ENCODE measurements around the gene GTPBP2. TPM values are rescaled to one million over a fixed set of nuclear protein-coding genes. Genes with fewer than 3 reads are reported as not detected.
A peak's percentile ranks its signal among the peaks of the same experiment; 100 is the strongest.
"Not testable (repeated sequence)": the region's sequence is repeated elsewhere in the genome, so short reads cannot be mapped to it uniquely, and the experiment has no call there.

The GTPBP2 gene
- total RNA-seq, 1 experiment from 2014 or later: 83.1 TPM

DNA sequence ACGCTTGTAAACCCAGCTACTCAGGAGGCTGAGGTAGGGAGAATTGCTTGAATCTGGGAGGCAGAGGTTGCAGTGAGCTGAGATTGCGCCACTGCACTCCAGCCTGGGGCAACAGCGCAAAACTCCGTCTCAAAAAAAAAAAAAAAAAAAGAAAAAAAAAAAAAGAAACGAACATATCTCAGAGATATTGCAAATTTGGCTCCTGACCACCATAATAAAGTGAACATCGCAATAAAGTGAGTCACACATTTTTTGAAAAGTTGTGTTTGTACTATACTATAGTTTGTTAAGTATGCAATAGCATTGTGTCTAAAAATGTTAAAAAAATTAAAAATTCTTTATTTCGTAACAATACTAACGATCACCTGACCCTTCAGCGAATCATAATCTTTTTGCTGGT lies 29.1 kb upstream of the GTPBP2 start:
- no peak for DNase-seq (ENCODE audit: low spot score)

- no peak for DNase-seq (ENCODE audit: low spot score)
Measured at GRCh38 chr6:43657221-43657802, 28.2 kb upstream of the GTPBP2 start.

DNA sequence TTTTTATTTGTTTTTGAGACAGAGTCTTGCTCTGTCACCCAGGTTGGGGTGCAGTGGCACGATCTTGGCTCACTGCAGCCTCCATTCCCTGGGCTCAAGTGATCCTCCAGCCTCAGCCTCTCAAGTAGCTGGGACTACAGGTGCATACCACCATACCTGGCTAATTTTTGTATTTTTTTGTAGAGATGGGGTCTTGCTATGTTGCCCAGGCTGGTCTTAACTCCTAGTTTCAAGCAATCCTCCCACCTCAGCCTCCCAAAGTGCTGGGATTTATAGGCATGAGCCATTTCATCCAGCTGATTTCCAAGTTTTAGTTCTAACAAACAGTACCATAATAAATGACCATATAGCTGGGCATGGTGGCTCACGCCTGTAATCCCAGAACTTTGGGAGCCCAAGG lies 23.8 kb upstream of the GTPBP2 start:
- not testable (repeated sequence) for DNase-seq (ENCODE audit: low spot score)

GRCh38 chr6:43648248-43648647 lies 19.2 kb upstream of the GTPBP2 start:
- no peak for DNase-seq (ENCODE audit: low spot score)

- no peak for DNase-seq (ENCODE audit: low spot score)
Measured at GRCh38 chr6:43647613-43648012, 18.5 kb upstream of the GTPBP2 start.

DNA sequence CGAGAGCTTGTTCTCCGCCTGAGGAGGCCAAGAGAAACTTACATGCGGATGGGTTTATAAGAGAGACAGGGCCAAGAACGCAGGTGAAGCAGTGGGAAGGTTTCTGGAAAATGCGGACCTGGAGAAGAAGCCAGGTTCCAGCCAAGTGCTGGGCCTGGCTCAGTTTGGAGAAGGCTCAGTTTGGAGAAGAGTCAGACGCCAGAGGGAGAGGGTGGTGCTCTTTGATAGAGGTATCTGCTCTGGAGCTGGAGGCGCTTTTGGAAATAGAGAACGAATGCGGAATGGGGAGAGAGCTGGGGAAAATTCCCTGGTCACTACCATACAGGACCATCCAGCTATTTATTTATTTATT lies 16.5 kb upstream of the GTPBP2 start:
- no peak for DNase-seq (ENCODE audit: low spot score)

- no peak for DNase-seq (ENCODE audit: low spot score)
Measured at GRCh38 chr6:43644940-43645612, 16.0 kb upstream of the GTPBP2 start, which contains the start of gene RSPH9. TSS of gene RSPH9 (plus strand) at chr6:43645036. CDS start at chr6:43645099, 63 bp downstream.

DNA sequence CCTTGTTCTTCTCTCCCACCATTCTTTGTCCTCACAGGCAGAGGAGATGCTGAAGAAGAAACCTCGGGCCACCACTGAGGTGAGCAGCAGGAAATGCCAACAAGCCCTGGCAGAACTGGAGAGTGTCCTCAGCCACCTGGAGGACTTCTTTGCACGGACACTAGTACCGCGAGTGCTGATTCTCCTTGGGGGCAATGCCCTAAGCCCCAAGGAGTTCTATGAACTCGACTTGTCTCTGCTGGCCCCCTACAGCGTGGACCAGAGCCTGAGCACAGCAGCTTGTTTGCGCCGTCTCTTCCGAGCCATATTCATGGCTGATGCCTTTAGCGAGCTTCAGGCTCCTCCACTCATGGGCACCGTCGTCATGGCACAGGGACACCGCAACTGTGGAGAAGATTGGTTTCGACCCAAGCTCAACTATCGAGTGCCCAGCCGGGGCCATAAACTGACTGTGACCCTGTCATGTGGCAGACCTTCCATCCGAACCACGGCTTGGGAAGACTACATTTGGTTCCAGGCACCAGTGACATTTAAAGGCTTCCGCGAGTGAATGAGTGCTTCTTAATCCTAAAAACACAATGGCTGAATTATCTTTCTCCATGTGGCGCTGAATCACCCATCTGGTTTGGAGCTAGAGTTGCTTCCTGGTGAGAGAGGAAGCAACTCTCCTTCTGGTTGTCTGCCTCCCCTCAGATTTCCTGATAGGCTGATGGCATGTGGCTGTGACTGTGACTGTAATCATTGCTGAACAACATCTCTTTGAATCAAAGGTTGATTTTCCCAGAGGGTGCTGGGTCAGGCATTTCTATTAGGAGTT lies 11.1 kb upstream of the GTPBP2 start:
- DNase-seq (ENCODE audit: low spot score): no peak

DNA sequence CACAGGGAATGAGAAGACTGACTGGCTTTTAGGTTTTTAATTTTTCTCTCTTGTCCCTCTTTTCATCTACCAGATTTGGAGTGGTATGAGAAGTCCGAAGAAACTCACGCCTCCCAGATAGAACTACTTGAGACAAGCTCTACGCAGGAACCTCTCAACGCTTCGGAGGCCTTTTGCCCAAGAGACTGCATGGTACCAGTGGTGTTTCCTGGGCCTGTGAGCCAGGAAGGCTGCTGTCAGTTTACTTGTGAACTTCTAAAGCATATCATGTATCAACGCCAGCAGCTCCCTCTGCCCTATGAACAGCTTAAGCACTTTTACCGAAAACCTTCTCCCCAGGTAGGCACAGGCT lies 7.2 kb upstream of the GTPBP2 start:
- DNase-seq (ENCODE audit: low spot score): no peak

DNA sequence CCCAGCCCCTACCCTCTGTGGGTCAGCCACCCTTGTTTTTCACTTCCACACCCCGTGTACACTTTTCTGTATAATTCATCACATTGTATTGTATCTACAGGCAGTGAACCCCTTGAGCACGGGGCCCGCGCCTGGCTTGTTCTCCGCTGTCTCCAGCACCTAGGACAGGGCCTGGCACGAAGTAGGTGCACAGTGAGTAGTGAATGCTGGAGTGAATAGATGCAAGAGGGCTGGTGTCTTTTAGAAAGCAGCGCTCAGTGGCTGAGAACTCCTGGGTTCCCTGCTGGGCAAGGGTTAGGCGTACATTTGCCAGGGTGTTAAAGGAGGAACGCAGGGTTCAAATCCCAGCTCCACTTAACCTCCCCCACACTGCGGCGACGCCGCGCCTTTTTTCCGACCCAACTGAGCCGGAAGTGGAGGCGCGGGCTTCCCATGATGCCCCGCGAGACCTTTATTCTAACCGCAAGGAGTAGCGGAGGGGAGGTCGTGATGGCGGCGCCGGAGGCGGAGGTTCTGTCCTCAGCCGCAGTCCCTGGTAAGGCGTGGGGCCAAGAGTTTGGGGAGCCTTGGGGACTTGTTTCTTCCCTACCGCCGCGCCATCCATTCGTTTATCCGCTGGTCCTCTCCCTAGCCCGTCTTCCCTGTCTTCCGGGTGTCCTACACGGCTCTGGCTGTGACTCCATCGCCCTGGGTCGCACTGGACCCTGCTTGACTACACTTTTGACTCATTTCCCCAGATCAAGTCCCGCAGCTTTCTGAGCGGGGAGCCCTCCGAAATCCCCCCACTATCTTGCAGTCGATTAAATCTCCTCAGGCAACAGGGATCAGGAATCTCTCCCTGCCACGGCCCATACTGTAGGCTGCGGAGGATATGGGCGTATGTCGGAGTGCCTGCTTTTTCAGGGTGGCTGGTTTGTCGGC lies 6.6 kb upstream of the GTPBP2 start, which contains the start of gene MAD2L1BP:
Gene MAD2L1BP, plus strand, starts transcription at position 454 of the 921 bp plus-strand sequence. Its CDS starts 36 bp downstream, at position 490.
- DNase-seq (ENCODE audit: low spot score): peak; percentile 81

- no peak for DNase-seq (ENCODE audit: low spot score)
Measured at GRCh38 chr6:43634702-43635303, 5.7 kb upstream of the GTPBP2 start.

DNA sequence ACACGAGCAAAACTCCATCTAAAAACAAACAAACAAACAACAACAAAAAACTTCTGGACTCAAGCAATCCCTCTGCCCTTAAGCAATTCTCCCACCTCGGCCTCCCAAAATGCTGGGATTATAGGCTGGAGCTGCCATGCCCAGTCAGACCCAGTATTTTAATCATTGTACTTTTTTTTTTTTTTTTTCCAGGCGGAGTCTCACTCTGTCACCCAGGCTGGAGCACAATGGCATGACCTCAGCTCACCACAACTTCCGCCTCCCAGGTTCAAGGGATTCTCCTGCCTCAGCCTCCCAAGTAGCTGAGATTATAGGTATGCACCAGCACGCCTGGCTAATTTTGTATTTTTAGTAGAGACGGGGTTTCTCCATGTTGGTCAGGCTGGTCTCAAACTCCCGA lies 3.9 kb upstream of the GTPBP2 start:
- not testable (repeated sequence) for DNase-seq (ENCODE audit: low spot score)

DNA sequence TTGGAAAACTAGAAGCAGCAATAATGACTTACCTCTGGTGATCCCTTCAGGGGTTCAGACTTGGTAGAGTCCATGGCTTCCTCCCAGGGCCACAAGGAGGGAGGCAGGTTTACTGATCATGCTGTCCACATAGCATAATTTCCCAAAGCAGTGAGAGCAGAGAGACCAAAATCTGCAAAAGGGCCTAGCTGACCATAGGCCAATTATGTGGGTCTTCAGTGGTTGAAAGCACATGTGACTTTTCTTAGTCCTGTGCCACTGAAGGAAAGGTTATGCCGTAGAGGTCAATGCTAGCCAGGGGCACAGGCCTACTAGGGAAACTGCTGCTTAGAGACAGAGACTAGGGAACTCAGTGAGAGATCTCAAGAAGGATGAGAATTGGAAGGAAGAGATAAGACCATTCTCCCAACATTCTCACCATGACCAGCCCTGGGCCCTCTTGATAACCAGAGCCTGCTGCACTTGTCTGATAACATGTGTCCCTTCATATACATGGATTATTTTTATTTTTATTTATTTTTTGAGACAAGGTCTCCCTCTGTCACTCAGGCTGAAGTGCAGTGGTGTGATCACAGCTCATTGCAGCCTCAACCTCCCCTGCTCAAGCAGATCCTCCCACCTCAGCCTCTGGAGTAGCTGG lies 2.0 kb upstream of the GTPBP2 start:
- no peak for DNase-seq (ENCODE audit: low spot score)

DNA sequence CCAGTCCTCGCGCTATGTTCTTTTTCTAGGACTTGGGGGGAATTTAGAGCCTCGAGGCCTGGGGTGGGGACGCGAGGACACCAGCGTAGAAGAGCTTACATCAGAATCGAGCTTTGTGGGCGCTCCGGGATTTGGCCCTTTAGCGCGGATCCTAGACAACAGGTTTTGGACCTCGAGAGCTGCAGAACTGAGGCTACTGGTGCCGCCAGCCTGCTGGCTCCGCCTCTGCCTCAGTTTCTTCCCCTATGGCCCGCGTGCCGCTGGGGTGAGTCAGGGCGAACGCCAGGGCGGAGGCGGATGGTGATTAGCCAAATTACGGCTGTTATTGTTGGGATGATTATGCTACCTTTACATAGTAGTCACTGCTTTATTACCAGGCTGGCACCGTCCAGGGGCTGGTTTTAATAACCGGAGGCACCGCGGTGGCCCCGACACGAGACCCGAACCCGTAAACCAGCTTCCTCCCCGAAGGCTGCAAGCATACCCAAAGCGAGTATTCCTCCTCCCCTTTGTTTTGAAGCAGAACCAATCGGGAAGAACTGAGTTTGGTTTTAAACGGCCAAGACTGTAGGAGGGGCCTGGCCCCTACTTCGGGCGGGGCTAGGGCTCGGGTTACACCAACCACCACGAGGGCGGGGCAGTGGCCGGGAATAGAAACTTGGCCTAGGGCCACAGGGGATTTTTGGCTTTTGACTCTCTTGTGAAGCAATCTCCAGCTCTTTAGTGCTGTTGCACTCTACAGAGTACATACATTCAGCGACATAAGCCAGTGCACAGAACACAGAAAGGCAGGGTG lies 639 bp upstream of the GTPBP2 start:
- DNase-seq (ENCODE audit: low spot score): peak; percentile 98

DNA sequence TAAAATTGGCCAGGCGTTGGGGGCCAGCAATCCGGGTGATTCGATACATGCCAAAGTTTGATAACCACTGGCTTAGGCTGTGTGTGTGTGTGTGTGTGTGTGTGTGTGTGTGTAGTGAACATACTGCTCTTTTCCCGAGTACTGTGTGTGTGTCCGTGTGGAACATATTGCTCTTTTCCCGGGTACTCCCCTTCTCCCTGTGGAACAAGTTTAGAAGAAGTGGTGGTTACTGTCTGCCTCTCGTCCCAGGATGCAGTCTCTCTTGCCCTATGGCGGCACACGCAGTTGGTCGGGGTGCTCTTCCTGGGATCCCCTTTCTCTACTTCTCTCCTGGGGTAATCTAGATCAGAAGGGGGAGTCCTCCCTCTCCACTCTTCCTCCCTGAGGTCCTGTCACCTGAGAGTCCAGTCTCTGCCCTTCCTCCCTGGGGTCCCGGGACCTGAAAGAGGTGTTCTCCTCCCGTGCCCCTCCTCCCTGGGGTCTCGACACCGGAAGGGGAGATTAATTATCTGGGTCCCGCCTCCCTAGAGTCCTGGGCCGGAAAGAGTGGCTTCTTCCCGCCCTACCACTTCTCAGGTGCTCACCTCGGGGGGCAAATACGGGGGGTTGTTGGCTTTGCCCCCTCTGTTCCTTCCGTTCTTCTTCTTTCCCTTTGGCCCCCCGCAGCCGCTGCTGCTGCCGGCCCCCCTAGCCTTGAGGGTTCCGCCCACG lies 516 bp downstream of the GTPBP2 start:
- DNase-seq (ENCODE audit: low spot score): peak; percentile 58

GRCh38 chr6:43627008-43627825 lies 1.8 kb downstream of the GTPBP2 start:
- DNase-seq (ENCODE audit: low spot score): peak; percentile 94

DNA sequence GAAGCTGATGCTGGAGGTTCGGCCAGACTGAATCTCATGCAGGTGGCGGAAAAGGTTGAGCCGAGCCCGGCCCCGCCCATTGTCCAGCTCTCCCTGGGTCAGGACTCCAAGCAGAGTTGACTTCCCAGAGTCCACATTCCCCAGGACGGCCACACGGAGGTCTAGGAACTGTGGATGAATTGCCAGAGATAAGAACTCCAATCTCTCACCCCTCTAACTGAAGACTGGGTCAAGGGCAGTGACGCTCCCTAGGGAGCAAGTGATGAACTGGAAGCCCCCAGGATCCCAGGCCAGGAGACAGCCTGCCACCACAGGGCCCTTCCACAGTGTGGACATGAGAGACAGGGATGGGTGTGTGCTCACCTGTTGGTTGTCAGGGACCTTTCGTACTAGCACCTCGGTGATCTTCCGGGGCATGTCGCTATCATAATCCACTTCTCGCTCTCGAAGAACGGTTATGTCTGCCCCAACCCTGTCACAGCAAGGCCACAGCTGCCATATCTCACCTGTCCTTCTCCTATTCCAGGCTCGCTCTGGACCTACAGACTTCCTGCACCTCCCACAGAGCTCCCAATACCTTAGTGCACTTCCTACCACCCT lies 3.6 kb downstream of the GTPBP2 start:
- DNase-seq (ENCODE audit: low spot score): no peak

GRCh38 chr6:43624786-43625288 lies 4.2 kb downstream of the GTPBP2 start:
- DNase-seq (ENCODE audit: low spot score): no peak

Measured in HT-29 (cell line).